GM19238 (cell line): Measurements from ENCODE around the gene COL18A1.

Source experiments
- DNase-seq: peaks from one replicate; pipeline ENCODE4 v3.0.0; 2011; ENCODE audit warnings: low spot score; ENCODE audit not compliant: insufficient read length

Gene COL18A1

GRCh38 chr21:45401916-45402900, 2.8 kb upstream of the COL18A1 start:
- no peak for DNase-seq

- no peak for DNase-seq
Observed at GRCh38 chr21:45403133-45403824, 1.7 kb upstream of the COL18A1 start.

GRCh38 chr21:45403825-45404729, 888 bp upstream of the COL18A1 start:
- DNase-seq, result no peak

- no peak for DNase-seq
Observed at GRCh38 chr21:45405271-45405818, 380 bp downstream of the COL18A1 start.

- no peak for DNase-seq
Observed at GRCh38 chr21:45405819-45406762, 1.1 kb downstream of the COL18A1 start.

GRCh38 chr21:45406801-45407628, 2.0 kb downstream of the COL18A1 start:
- no peak for DNase-seq

- no peak for DNase-seq
Observed at GRCh38 chr21:45407629-45408247, 2.8 kb downstream of the COL18A1 start.

- no peak for DNase-seq
Observed at GRCh38 chr21:45408271-45408791, 3.4 kb downstream of the COL18A1 start.

- DNase-seq, result no peak
Observed at GRCh38 chr21:45408801-45409261, 3.9 kb downstream of the COL18A1 start.

GRCh38 chr21:45409466-45410150, 4.6 kb downstream of the COL18A1 start:
- DNase-seq, result no peak

- no peak for DNase-seq
Observed at GRCh38 chr21:45410151-45410864, 5.3 kb downstream of the COL18A1 start.

GRCh38 chr21:45410865-45411809, 6.2 kb downstream of the COL18A1 start:
- no peak for DNase-seq

- DNase-seq, result no peak
Observed at GRCh38 chr21:45411810-45412206, 6.8 kb downstream of the COL18A1 start.

GRCh38 chr21:45412491-45412890, 7.5 kb downstream of the COL18A1 start:
- no peak for DNase-seq

GRCh38 chr21:45412909-45413611, 8.1 kb downstream of the COL18A1 start:
- no peak for DNase-seq
